HG03378 (cell line): ENCODE data around the gene INPP4B.

Experiments used
- ATAC-seq: cut with Tn5 transposase; IDR thresholded peaks from one replicate; pipeline ENCODE4 v1.9.1; 2021; ENCODE audit warnings: mild to moderate bottlenecking, moderate library complexity; ENCODE audit not compliant: unreplicated experiment

The INPP4B gene

DNA sequence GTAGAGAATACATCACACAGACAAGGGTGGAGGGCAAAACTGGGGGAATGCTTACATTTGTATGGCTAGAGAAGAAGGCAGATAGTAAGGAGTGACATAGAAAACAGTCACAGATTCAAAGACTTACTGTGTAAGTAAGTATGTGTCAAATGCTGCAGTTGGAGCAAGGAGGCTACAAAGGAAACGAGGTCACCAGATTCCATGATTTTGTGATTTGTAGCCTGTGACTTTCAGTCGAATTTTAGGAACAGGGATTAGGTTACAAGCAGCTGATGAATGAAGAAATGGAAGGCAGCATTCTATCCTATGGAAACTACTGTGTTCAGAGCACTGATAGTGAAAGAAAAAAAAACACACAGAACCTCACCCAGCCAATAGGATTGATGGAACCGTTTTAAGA lies 801.8 kb downstream of the INPP4B start:
- no peak for ATAC-seq

GRCh38 chr4:142043509-142043908 lies 802.6 kb downstream of the INPP4B start:
- ATAC-seq, result no peak

DNA sequence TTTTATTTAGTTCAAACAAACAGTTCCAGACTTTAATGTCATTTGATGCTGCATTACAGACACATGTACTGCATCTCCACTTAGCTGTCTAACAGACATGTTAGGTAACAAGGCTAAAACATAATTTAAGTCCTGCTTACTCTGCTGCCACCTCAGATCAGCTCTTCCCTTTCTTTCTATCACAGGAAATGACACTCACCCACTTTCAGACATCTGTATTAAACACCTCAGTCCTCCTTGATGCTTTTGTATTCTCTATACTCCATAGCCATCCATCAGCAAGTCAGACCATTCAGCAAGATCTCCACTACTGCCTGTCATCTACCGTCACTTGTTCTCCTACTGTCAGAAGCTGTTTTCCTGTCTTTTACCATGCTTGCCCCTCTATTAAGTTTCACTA lies 804.3 kb downstream of the INPP4B start:
- no peak for ATAC-seq

DNA sequence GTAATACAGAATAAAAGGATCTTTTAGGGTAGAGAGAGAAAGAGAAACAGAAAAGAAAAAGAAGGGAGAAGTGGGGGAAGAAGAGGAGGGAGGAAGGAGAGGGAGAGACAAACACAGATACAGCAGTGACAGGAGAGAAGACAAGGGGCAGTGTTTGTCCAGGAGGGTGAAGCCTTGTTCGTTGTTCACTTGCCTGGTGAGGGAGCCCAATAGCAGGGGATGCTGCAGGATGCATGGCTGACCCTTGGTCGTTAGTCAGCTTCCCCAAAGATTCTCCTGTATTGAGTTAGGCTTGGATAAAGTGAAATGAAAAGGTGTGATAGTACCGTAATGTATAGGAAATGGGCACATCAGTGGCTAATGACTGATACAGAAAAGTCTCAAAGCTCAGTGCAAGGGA lies 806.1 kb downstream of the INPP4B start:
- no peak for ATAC-seq

DNA sequence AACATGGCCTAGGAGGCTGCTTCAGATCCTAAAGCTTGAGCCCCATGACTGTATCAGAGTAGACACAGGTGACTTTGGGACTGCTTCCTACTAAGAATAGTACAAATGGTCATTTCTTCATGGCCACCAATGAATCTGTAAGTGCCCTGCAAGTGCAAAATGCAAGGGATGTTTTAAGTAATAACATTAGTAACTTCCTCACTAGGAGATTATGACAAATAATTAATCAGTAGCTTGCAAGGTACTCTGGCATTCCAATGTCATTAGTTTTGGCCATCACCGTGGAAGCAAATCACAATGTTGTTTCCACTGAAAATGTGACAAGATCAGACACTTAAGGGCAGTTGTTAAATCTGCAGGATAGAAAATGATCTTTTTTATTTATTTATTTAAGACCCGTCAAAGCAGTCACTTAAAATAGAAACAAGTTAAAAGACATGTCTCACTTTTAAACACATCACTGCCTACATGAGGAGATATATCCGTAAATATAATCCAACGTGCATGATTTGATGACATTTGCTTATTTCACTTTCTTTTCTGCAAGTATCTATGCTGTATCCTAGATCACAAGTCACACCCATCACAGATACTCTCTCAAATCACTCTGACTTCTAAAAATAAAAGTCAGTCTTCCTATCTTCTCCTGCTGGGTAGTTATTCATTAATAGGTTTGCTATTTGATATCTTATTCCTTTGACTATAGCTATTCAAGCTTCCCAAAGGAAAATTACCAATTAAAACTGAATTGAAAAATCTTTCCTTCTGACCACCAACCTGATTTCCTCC lies 809.1 kb downstream of the INPP4B start:
- no peak for ATAC-seq

DNA sequence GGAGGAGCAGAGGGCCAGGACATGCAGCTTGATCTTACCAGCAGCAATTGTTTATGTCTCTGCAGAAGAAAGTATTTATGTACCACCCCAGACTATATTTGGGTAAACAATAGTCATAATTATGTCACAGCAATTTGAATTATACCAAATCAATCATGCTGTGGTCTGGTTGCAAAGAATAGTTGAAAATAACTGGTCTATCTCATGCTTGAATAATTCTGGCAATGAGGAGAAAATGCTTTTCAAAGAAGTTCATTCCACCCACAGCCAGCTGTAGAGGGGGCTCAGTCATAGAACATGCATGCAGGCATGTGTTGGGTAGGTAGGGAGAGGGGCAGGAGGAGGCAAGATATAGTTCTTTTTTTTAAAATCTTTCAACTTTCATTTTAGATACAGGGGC lies 810.5 kb downstream of the INPP4B start:
- no peak for ATAC-seq

DNA sequence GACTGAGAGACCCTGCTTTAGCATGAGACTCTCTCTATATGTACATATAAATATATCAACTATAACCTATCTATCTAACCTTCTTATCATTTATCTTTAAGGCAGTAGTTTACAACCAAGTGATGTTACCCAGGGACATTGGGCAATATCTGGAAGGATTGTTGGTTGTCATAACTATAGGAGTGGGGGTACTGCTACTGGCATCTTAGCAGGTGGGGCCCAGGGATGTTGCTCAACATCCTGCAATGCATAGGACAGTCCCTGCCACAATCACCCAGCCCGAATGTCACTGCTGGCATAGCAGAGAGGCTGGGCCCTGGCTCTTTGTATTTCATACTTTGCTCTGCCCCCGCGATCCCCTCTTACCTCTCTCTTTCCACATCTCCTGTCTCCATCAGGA lies 812.0 kb downstream of the INPP4B start:
- ATAC-seq, result no peak

DNA sequence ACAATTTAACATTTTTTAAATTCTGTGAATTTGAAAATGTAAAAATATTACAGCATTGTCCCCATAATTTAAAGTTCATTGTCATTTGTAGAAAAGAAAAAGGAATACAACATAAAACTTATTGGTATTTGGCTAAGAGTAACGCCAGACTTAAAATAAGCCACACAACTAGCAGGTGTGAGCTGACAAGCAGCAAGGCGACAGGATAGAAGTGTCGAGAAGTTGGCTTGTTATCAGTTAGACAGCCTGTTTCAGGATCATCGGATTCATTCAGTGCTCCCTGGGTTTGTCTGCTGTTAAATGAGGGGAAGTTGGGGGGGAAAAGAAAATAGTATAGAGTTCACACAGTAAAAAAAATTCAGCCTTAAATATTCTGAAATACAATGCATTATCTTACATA lies 816.1 kb downstream of the INPP4B start:
- no peak for ATAC-seq

- ATAC-seq, result no peak
Observed at GRCh38 chr4:142021761-142022160, 824.3 kb downstream of the INPP4B start.

- no peak for ATAC-seq
Observed at GRCh38 chr4:142021181-142021580, 824.9 kb downstream of the INPP4B start.

- ATAC-seq, result peak; percentile 56
Observed at GRCh38 chr4:142016031-142016430, 830.1 kb downstream of the INPP4B start.

DNA sequence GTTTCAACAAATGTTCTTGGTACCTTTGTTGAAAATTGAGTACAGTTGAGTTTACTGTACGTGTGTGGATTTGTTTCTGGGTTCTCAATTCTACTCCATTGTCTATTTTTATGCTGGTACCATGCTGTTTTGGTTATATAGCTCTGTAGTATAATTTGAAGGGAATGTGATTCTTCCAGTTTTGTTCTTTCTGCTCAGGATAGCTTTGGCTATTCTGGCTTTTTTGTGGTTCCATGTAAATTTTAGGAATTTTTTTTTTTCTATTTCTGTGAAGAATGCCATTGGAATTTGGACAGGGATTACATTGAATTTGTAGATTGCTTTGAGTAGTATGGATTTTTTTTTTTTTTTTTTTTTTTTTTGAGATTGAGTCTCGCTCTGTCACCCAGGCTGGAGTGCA lies 836.4 kb downstream of the INPP4B start:
- no peak for ATAC-seq

DNA sequence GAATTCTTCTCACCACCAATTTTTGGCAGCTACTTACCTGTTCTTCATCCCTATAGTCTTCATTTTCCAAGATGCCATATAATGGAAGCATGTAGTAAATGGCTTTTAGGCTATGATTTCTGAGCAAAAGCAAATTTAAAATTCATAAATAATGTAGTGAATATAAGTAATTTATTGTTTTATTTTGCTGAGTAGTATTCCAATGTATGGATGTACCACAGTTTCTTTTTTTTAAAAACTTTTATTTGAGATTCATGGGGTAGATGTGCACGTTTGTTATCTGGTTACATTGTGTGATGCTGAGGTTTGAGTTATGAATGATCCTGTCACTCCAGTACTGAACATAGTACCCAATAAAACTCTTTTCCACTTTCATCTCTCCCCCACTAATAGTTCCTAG lies 840.6 kb downstream of the INPP4B start:
- ATAC-seq, result no peak

- ATAC-seq, result no peak
Observed at GRCh38 chr4:141999446-142000143, 846.5 kb downstream of the INPP4B start.

DNA sequence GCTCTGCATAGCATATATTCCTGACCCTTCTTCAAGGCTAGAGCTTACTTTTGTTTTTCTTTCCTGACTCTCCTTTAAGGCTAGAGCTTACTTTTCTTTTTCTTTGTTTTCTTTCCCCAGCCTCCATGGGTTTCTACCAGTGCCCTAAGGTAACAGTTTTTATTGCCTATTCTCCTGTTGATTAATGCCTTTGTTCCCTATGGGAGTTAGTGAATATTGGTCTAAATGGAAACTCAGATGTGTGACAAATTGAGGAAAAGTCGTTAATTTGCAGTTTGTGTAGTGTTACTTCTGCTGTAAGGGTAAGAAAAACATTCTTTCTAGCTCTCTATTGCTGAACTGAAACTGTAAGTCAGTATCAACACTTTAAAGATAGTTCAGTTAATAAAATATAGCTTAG lies 851.0 kb downstream of the INPP4B start:
- no peak for ATAC-seq

- ATAC-seq, result no peak
Observed at GRCh38 chr4:141977433-141977832, 868.7 kb downstream of the INPP4B start.
